ENCODE measurements around the gene SLC7A7. TPM values are rescaled to one million over a fixed set of nuclear protein-coding genes. Genes with fewer than 3 reads are reported as not detected.

The SLC7A7 gene
- total and polyA plus RNA-seq, 2 of the 13 experiments (the other 11 are each of a cell fraction or from before 2014, with no cell fraction given): 0.13 to 0.63 TPM

GRCh38 chr14:22836301-22837113, 21.3 kb upstream of the SLC7A7 start, which contains the start of gene MMP14 (continued):
- TF ChIP-seq ZNF564 (CRISPR knock-in tag; IDR thresholded peaks at IDR 0.05) (no peak), ELF3 (CRISPR knock-in tag; IDR thresholded peaks at IDR 0.05) (no peak), ERF (CRISPR knock-in tag; IDR thresholded peaks at IDR 0.05) (no peak), ZNF3 (CRISPR knock-in tag; IDR thresholded peaks at IDR 0.05) (no peak), U2AF1 (optimal IDR thresholded peaks at IDR 0.05; ENCODE audit: low read depth, low read length) (no peak), MED13 (CRISPR knock-in tag; IDR thresholded peaks at IDR 0.05) (no peak), ZNF883 (CRISPR knock-in tag; IDR thresholded peaks at IDR 0.05; ENCODE audit: not compliant biosample characterization) (no peak), TCF7L2 (IDR thresholded peaks at IDR 0.05; ENCODE audit: low read depth, low read length) (no peak), ZNF574 (CRISPR knock-in tag; IDR thresholded peaks at IDR 0.05) (no peak), ZBTB3 (CRISPR knock-in tag; IDR thresholded peaks at IDR 0.05; ENCODE audit: borderline replicate concordance, low read depth) (no peak), ZNF343 (CRISPR knock-in tag; IDR thresholded peaks at IDR 0.05) (no peak), ZFP91 (CRISPR knock-in tag; IDR thresholded peaks at IDR 0.05; ENCODE audit: borderline replicate concordance) (peak; percentile 14; the same call in 1 of the 2 replicates)
- TF ChIP-seq, protein P1, sequence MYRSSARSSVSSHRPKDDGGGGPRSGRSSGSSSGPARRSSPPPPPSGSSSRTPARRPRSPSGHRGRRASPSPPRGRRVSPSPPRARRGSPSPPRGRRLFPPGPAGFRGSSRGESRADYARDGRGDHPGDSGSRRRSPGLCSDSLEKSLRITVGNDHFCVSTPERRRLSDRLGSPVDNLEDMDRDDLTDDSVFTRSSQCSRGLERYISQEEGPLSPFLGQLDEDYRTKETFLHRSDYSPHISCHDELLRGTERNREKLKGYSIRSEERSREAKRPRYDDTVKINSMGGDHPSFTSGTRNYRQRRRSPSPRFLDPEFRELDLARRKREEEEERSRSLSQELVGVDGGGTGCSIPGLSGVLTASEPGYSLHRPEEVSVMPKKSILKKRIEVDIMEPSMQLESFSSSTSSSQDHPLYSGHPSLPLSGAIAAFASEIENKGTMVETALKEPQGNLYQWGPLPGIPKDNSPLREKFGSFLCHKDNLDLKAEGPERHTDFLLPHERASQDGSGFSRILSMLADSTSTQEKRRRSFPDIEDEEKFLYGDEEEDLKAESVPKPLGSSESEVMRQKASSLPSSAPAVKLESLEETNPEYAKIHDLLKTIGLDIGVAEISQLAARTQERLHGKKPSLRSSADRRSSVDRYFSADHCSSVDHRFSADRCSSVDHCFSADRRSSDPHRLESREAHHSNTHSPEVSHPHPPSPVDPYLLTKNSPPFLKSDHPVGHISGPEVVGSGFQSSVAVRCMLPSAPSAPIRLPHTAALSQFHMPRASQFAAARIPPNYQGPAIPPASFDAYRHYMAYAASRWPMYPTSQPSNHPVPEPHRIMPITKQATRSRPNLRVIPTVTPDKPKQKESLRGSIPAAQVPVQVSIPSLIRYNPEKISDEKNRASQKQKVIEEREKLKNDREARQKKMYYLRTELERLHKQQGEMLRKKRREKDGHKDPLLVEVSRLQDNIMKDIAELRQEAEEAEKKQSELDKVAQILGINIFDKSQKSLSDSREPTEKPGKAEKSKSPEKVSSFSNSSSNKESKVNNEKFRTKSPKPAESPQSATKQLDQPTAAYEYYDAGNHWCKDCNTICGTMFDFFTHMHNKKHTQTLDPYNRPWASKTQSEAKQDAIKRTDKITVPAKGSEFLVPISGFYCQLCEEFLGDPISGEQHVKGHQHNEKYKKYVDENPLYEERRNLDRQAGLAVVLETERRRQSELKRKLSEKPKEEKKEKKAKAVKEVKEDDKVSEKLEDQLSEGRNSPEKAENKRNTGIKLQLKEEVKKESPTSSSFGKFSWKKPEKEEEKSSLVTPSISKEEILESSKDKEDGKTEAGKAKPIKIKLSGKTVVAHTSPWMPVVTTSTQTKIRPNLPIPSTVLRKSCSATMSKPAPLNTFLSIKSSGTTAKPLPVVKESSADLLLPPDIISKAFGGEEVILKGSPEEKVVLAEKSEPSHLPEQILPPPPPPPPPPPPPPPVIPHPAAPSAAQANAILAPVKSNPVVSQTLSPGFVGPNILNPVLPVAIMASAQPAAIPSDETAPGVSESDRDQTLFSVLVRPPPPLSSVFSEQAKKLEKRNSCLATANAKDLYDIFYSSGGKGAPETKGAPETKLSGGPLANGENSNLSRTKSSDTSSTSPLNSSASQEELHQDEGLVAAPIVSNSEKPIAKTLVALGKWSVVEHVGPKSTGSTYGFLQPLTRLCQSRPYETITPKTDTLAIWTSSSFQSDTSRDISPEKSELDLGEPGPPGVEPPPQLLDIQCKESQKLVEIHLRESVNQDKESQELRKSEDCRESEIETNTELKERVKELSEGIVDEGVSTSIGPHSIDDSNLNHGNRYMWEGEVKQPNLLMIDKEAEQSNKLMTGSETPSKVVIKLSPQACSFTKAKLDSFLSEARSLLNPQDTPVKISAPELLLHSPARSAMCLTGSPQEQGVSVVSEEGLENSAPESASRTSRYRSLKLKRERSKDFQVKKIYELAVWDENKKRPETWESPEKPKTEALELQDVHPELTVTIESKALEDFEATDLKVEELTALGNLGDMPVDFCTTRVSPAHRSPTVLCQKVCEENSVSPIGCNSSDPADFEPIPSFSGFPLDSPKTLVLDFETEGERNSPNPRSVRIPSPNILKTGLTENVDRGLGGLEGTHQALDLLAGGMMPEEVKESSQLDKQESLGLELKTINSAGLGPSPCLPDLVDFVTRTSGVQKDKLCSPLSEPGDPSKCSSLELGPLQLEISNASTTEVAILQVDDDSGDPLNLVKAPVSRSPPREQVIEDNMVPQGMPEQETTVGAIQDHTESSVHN (CRISPR knock-in tag; IDR thresholded peaks at IDR 0.05): no peak
- TF ChIP-seq, protein P2, sequence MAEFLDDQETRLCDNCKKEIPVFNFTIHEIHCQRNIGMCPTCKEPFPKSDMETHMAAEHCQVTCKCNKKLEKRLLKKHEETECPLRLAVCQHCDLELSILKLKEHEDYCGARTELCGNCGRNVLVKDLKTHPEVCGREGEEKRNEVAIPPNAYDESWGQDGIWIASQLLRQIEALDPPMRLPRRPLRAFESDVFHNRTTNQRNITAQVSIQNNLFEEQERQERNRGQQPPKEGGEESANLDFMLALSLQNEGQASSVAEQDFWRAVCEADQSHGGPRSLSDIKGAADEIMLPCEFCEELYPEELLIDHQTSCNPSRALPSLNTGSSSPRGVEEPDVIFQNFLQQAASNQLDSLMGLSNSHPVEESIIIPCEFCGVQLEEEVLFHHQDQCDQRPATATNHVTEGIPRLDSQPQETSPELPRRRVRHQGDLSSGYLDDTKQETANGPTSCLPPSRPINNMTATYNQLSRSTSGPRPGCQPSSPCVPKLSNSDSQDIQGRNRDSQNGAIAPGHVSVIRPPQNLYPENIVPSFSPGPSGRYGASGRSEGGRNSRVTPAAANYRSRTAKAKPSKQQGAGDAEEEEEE (CRISPR knock-in tag; IDR thresholded peaks at IDR 0.05; ENCODE audit: borderline replicate concordance): no peak

All from HepG2 (cell line).